ENCODE data around the gene ZC3H14.

The ZC3H14 gene

DNA sequence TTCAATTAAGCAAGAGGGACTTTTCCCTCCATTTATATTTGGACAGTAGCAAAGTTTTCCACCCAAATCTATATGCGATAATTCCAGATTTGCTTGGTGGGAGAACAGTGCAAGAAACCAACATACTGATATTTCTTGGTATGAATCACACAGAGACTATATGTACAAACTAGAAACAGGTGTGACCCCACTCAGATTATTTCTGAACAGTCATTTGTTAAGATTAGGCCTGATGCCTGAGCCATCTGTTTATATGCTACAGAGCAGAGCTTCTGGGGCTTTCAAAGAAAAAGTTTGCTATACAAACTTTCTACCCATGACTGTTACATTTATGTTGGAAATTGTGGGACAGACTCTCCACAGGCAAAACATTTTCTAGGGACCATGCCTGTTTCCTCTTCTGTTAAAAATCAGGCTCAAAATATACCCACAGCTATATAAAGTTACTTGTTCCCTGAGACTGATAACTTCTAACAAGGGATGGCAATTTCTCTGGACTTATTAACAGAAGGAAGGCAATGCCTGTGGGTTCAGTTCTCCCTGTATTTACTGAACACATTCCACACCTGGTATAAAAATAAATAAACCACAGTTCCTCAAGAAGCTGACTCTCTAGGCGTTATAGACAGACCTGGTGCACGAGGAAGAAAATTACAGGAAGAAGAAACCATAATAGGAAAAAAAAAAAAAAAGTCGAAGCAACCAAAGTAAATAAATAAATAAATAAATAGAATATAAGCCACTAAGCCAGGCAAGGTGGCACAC, 16.0 kb upstream of the ZC3H14 start:
- TF ChIP-seq, protein P1, sequence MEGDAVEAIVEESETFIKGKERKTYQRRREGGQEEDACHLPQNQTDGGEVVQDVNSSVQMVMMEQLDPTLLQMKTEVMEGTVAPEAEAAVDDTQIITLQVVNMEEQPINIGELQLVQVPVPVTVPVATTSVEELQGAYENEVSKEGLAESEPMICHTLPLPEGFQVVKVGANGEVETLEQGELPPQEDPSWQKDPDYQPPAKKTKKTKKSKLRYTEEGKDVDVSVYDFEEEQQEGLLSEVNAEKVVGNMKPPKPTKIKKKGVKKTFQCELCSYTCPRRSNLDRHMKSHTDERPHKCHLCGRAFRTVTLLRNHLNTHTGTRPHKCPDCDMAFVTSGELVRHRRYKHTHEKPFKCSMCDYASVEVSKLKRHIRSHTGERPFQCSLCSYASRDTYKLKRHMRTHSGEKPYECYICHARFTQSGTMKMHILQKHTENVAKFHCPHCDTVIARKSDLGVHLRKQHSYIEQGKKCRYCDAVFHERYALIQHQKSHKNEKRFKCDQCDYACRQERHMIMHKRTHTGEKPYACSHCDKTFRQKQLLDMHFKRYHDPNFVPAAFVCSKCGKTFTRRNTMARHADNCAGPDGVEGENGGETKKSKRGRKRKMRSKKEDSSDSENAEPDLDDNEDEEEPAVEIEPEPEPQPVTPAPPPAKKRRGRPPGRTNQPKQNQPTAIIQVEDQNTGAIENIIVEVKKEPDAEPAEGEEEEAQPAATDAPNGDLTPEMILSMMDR (conservative IDR thresholded peaks at IDR 0.05), result no peak
- H3K27ac ChIP-seq, result no peak overlapping the region

DNA sequence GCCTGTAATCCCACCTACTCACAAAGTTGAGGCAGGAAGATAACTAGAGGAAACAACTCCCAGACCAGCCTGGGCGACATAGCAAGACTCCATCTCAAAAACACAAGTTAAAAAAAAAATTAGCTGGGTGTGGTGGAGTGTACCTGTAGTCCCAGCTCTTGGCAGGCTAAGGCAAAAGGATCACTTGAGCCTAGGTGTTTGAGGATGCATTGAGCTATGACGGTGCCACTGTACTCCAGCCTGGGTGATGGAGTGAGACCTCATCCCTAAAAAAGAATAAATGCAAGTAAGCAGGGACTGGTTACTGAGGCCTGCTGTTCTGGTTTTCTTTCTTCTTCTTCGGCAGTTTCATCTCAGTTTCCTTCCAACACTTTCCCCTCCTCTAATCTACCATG, 15.5 kb upstream of the ZC3H14 start:
- no peak overlapping the region for H3K27ac ChIP-seq
- TF ChIP-seq, protein P1 (conservative IDR thresholded peaks at IDR 0.05), result no peak

DNA sequence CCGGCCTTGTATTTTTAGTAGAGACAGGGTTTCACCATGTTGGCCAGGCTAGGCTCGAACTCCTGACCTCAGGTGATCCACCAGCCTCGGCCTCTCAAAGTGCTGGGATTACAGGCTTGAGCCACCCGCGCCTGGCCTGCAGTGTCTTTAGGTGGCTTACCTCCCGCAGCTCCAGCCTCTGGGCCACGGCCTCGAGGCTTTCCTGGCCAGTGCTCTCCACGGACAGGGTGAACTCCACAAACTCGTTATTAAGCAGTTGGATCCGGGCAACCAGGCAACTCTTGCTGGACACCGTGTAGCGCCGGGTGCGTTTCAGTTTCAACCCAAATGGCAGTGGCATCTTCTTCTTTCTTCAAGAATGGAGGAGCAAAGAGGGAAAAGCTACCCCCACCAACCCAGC, 12.8 kb upstream of the ZC3H14 start:
- TF ChIP-seq, protein P1 (conservative IDR thresholded peaks at IDR 0.05), result no peak
- no peak overlapping the region for H3K27ac ChIP-seq

DNA sequence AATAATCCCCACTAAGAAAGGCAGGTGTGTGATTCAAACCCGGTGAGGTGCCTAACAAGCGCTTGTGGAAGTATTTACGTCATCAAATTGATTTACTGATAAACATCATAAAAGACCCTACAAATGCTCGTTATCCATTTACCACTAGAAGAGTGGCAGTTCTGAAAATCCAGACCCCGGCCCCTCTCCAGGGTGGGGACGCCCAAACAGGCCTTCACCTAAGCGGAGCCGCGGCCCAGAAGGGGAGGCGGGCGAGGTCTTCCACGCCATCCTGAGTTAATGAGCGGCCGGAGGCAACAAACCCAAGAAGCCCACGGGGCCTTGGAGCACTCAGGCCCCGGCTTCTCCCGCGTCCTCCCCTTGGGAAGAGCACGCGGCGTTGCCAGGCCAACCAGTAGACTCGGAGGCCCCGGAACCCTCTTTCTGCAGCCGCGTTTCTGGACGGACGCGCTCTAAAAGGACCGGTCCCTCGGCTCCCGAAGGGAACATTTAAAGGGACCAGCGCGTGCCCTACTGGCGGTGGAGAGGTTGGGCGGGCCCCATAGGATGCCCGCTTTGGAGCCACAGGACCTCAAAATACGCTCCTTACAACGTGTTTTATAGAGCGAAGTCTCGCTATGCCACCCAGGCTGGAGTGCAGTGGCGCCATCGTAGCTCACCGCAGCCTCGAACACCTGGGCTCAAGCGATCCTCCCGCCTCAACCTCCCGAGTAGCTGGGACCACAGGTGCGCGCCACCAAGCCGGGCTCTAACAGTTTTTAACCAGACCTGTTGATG, 11.6 kb upstream of the ZC3H14 start:
- TF ChIP-seq, protein P1 (conservative IDR thresholded peaks at IDR 0.05), result peak; percentile 11; the same call in 1 of the 2 replicates
- H3K27ac ChIP-seq, result peak overlapping the region; percentile 96

DNA sequence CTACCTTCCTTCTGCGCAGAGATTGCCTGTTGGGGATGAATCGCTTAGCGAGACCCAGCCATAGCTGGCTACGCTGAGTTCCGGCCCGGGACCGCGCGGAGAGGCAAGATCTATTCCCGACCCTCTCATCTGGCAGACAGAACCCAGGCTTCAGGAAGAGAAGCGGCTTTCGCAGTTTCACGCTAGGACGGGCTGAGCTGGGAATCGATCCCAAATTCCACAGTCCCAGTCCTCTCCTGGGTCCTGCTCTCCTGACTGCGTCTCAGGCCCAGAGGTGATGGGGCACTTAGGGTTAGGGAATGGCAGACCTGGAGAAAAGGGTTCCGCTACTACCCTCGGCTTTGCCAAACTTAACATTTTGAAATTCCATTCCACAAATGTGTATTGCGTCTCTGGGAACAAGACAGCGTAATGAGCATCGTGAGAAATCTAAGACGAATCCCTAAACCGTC, 10.8 kb upstream of the ZC3H14 start:
- TF ChIP-seq, protein P1 (conservative IDR thresholded peaks at IDR 0.05), result no peak
- peak overlapping the region; percentile 96 for H3K27ac ChIP-seq

DNA sequence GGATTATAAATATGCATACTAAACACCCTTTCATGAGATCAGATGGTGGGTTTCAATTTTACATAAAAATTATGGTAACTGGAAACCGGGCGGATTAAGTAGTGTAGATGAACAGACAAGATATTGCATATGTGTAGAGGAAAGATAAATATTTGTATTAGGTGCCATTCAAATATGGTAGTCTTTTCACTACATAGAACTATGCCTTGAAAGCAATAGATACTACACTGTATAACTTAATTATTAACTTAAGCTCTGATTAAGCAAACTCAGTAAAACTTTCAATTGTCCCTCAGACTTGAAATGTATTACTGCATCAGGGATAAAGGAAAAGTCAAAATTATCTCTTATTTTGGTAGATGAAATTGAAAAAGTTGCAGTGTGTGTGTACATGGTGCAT, 10.0 kb upstream of the ZC3H14 start:
- peak overlapping the region; percentile 96 for H3K27ac ChIP-seq
- TF ChIP-seq, protein P1 (conservative IDR thresholded peaks at IDR 0.05), result no peak

DNA sequence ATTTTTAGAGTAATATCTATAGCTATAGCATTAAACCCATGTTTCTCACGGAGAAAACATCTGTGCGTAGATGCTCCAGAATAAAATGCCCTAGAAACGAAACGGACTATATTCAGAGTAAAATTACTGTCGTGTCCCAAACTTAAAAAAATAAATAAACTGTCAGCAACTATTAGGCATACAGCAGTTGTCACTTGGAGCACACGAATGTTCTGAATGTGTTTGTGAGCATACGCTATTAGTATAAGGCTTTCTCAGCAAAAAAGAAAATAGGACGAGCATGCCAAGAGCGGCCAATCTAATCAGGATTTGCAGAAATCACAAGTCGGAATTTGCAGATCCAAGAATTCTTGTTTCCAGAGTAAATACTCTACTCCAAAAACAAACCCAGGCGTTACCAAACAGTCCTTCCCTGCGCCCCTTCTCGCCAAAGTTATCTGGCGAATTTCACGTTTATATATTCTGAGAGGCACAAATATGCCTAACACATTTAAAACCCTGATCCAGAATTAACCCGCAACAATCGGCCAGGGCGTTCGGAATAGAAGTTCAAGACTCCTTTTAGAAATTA, 8.9 kb upstream of the ZC3H14 start:
- peak overlapping the region; percentile 96 for H3K27ac ChIP-seq
- TF ChIP-seq, protein P1 (conservative IDR thresholded peaks at IDR 0.05), result no peak

All from VCaP (cell line).